NCI-H2081 treated with DMSO at 0.1 percent for 48 hours (cell line): ENCODE data around the gene ZNF189.

Source experiments
- DNase-seq: peaks from one replicate; lab custom pipeline; 2025; lab: John Stamatoyannopoulos, UW

Gene ZNF189

DNA sequence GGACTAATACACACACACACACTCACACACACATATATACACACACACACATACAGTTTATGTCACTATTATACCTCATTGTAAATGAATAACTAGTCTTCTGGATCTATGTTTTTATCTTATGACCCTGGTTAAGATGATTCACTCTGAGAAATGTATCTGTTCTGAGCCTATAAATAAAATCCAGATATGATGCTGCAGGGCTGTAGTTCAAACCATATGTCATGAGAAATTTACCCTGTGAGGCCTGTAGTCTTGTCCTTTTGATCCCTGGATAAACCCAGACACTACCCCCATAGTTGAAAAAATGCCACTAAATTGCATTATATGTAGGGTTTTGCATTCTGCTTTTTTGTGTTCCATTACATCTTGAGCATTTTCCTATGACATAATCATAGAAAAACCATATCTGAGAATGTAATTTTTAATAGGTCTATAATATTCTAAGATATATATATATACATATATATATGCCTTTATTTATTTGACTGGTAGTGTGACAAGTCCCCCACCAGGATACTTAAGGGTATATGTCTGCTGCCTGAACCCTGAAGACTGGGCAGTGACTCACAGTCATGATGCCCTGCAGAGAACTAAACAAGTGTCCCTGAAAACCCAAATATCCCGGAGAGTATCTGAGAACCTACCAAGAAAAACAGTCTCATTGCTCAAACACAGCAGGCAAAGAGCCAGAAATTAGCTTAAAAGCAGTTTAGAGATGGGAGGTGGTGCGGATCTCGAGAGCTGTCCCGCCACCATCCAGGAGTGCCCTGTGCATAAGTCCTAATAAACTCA lies 55.3 kb downstream of the ZNF189 start:
- DNase-seq = no peak

DNA sequence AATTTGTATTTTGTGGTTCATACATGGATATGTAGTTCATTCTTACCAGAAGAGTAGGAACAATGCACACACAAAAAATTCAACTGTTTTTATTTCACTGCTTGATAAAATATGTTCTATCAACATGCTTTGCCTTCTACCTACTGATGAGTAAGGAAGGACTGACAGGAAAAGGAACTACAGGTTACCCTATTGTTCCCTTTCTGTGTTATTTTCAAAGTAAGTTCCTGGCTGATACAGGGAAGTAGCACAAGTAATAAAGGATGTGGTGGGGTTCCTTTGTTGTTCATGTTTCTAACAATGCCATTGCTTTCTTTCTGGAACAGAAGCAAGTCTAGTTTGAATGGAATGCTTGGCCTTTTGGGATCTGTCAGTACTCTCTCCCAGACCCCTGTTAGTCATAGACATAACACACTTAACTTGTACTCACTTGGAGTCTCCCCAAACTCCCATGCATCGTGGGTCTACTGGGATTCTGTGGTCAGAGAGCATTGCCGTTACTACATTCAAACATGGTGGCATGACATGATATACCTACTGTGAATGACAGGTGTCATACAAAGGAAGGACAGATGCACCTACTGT lies 57.1 kb downstream of the ZNF189 start:
- no peak for DNase-seq

DNA sequence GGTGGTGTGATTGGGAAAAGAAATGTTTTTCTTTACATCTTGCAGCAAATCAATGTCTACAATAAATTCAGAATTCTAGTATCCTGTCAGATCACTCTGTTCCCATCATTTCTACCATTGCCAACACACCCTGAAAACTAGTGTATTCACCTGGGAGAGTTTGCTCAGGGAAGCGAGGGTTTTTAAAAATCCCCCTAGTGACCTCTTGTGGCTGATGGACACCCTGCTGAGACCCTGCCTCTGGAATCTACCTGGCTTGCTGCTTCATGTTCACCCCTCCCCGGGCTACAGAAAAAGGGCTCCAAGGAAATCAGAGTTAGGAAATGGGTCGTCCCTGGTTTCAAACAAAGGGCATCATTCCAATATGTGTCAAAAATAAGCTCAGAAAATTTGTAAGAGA lies 58.4 kb downstream of the ZNF189 start:
- DNase-seq = no peak

DNA sequence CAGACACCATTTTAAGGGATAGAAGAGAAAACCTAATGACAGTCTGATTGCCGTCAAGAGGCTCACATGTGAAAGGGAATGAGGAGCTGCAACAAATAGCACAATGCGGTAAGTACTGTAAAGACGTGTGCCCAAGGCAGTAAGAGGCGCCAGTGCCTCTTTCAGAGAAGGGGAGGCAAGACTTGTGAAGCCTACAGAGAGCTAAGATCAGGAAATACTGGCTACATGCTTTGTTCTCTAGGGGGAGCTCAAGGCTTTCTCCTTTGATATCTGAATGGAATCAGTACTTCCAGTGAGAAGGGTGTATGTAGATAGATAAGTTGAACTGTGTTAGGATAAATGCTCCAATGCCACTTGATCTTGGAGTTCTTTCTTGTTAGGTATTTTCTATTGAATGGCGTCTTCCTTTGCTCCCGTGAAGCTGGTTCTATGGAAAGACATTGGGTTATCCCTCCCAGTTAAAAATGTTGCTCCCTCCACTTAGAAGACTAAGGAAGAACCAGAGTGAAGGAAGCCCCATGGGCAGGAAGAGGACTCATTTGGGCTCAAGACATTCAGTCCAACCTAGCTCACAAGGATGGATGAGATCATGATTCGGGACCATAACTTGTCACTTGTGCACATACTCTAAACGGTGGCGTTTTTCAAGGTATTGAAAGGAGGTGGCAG lies 60.4 kb downstream of the ZNF189 start:
- DNase-seq = peak; percentile 34
